HG03342 (cell line): ENCODE results near the gene GRIN1.

Experiments
- ATAC-seq: cut with Tn5 transposase; IDR thresholded peaks from one replicate; pipeline ENCODE4 v1.9.1; 2021; ENCODE audit warnings: mild to moderate bottlenecking, moderate library complexity; ENCODE audit not compliant: unreplicated experiment

GRIN1 gene

GRCh38 chr9:137173796-137174664, 35.1 kb downstream of the GRIN1 start:
- no peak for ATAC-seq

- no peak for ATAC-seq
Observed at GRCh38 chr9:137174722-137175293, 35.9 kb downstream of the GRIN1 start.

- ATAC-seq, result no peak
Observed at GRCh38 chr9:137175345-137175961, 36.5 kb downstream of the GRIN1 start.

GRCh38 chr9:137176302-137177182, 37.6 kb downstream of the GRIN1 start:
- ATAC-seq, result no peak

GRCh38 chr9:137178201-137178938, 39.4 kb downstream of the GRIN1 start:
- ATAC-seq, result no peak

- no peak for ATAC-seq
Observed at GRCh38 chr9:137178939-137179630, 40.1 kb downstream of the GRIN1 start.

- ATAC-seq, result no peak
Observed at GRCh38 chr9:137179761-137180160, 40.8 kb downstream of the GRIN1 start.

- ATAC-seq, result no peak
Observed at GRCh38 chr9:137180491-137180890, 41.5 kb downstream of the GRIN1 start.

- ATAC-seq, result no peak
Observed at GRCh38 chr9:137181680-137182079, 42.7 kb downstream of the GRIN1 start.

- no peak for ATAC-seq
Observed at GRCh38 chr9:137182836-137183235, 43.9 kb downstream of the GRIN1 start.

- ATAC-seq, result no peak
Observed at GRCh38 chr9:137183980-137184595, 45.1 kb downstream of the GRIN1 start.

GRCh38 chr9:137184881-137185660, 46.1 kb downstream of the GRIN1 start:
- no peak for ATAC-seq

- ATAC-seq, result no peak
Observed at GRCh38 chr9:137185921-137186320, 47.0 kb downstream of the GRIN1 start.

- no peak for ATAC-seq
Observed at GRCh38 chr9:137186385-137186784, 47.4 kb downstream of the GRIN1 start.

GRCh38 chr9:137187386-137187785, 48.4 kb downstream of the GRIN1 start:
- ATAC-seq, result no peak

- ATAC-seq, result no peak
Observed at GRCh38 chr9:137188086-137188489, 49.1 kb downstream of the GRIN1 start.

GRCh38 chr9:137188490-137189296, 49.7 kb downstream of the GRIN1 start, which contains the start of the genes ANAPC2 and SSNA1:
ANAPC2 (minus strand) TSS chr9:137188560; CDS start chr9:137188532, 28 bp downstream.
SSNA1 (plus strand) TSS chr9:137188676; CDS start chr9:137188727, 51 bp downstream.
- ATAC-seq, result peak; percentile 78
